ENCODE data around the gene UPK1B.
"Not testable (repeated sequence)": the region's sequence is repeated elsewhere in the genome, so short reads cannot be mapped to it uniquely, and the experiment has no call there.

Gene UPK1B

DNA sequence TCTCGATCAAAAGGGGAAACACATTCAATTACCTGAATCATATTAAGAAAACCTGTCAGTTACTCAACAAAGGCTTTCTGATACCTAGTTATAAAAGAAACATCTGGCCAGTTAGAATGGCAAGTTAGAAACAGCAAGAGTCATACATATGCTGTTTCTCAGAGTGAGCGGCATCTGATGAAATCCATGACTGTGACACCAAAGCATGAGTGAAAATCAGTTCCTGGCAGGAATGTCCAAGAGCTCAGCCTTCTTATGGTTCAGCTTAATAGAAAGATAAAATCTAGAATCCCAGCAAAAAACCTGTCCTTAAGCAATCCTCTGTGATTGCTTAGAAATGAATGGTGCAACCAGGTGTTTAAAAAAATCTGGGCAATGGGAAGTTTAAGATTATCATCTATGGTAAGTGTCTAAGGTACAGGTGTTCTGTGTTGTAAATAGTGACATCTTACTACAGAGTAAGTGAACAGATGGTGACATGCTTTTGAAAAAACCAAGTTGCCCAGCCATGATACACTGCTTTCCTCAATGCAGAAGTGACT lies 48.5 kb downstream of the UPK1B start:
- H3K4me3 ChIP-seq (ENCODE audit: low read depth, low read length) = no peak overlapping the region

DNA sequence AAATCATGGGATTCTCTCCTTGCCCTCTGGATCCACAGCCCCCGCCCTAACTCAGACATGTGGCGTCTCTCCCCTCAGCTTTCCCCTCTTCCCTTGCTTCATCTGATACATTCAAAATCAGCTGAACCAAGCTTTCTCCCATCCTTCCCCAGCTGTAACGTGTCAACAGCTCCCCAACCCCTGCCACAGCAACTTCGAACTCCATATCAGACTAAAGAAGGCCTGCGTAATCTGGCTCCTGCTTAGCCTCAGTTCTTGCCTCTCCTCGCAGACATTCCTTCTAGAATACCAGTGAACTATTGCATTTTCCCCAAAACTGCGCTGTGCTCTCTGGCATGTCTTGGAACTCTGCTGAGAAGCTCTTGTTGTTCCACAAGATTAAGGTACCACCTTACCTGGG lies 49.0 kb downstream of the UPK1B start:
- no peak overlapping the region for H3K4me3 ChIP-seq (ENCODE audit: low read depth, low read length)

DNA sequence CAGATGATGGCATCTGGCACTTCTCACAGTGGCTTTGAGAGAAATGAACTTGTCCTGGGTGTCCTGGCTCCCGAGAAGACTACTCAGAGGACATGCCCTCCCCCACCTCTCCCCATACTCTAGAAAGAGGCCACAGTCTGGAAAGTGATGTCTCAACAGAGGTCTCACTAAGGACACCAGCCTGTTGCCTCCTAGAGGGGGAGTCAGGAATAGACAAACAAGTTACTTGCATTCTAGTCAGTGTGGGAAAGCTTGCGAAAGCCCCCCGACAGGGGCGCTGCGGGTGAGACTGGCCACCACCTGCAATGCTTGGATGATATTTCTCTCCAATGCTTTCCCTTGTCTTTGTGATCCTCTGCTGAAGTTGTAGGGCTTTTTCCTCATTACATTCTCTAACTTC lies 50.1 kb downstream of the UPK1B start:
- H3K4me3 ChIP-seq (ENCODE audit: low read depth, low read length) = no peak overlapping the region

DNA sequence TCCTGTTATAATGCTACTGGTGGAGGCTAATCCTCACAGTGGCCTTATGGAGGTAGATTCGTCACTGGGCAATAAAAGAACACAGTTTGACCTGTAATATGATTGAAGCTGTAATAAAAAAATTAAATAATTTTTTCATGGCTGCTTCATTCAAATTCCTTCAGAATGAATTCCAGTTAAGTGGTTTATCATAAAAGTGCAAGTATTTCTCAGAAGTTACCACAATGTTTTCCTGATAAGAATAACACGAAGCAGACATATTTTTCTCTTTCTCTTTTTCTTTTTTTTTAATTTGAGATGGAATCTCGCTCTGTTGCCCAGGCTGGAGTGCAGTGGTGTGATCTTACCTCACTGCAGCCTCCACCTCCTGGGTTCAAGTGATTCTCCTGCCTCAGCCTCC lies 51.7 kb downstream of the UPK1B start:
- no peak overlapping the region for H3K4me3 ChIP-seq (ENCODE audit: low read depth, low read length)

DNA sequence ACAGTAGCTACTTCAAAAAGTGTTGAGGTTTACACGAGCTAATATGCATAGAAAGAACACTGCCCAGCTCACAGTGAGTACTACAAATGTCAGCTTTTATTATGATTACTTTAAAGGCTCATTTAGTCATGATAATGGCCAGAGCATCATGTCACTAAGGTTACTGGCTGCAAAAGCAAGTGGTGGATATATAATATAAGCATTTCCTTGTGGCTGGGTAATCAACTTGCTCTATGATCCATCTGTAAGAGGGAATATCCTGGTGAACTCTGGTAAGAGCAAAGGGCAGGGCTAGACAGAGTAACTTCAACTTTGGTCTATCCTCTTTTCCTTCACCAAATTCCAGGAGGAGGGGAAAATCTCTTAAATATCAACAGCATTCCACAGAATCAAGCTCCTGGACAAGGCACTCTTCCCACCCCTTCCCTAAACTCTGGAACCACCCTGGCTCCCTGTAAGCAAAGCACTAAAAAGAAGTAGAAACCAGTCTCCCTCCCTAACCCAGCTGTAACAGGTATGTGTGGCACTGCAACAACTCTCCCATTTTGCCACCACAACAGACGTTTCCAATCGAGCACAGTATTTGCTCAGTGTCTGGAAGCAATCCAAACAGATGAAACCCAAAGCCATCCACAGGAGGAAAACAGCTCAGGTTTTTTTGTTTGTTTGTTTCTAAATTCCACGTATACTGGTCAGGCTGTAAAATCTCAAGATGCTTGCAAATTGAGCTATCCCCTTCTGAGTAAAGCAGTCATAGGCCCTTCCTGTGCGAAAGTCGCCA lies 53.9 kb downstream of the UPK1B start:
- no peak overlapping the region for H3K4me3 ChIP-seq (ENCODE audit: low read depth, low read length)

DNA sequence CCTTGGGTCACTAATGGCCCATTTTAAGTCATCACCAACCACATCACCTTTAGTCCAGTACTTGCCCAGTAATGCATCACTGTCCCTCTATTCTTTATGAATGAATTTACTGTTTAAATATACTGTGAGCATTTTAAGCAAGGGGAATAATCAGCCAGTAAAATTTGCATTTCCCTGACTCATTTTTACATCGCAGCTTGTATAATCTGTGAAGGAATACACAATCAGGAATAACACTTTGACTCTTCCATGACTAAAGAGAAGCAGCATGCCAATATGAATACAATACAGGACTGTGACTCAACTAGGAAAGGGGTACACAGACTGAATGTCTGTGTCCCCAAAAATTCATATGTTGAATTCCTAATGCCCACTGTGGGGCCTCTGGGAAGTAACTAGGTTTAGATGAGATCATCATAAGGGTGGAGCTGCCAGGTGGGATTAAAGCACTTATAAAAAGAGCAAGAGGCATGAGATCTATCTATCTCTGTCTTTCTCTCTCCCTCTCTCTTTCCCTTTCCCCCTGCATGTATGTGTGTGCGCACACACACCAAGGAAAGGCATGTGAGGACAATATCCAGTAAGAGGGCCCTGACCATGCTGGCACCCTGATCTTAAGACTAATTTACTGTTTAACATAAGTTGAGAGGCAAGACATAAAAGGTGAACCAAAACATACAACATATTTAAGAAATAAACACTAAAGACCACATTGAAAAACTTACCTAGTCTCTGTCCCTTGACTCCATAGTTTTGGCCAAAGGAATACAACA lies 55.2 kb downstream of the UPK1B start:
- H3K4me3 ChIP-seq (ENCODE audit: low read depth, low read length) = no peak overlapping the region

DNA sequence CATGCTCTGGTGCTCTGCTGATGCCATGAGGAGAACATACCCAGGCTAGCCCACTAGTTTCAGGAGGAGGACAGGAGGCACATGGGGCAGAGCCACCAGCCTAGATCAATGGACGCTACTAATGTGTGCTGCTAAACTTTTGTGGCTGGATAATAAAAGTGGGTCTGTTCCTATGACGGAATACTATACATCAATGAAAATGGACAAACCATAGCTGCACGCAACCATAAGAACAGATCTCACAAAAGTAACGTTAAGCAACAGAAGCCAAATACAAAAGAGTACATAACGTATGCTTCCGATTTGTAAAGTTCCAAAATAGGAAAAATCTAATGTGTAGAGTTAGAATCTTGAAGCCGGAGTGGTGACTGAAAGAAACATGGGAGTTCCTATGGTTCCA lies 55.8 kb downstream of the UPK1B start:
- H3K4me3 ChIP-seq (ENCODE audit: low read depth, low read length) = no peak overlapping the region

DNA sequence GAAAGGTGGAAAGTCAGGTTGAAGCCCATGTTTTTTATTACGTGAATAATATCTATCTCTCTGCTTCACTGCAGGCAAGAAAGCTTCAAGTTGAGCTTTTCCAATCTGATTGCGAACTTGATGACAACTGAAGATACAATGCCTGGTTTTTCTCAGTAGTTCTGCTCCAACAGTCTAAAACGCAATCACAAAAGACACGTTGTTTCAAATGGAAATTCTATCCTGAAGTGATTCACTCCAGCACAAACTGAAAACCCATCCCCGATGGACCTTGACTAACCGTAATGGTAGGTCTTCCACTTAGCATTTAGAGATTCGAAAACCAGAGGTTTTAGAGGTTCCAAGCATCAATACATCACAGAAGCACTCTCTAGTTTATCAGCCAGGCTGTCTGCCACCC lies 56.7 kb downstream of the UPK1B start:
- no peak overlapping the region for H3K4me3 ChIP-seq (ENCODE audit: low read depth, low read length)

DNA sequence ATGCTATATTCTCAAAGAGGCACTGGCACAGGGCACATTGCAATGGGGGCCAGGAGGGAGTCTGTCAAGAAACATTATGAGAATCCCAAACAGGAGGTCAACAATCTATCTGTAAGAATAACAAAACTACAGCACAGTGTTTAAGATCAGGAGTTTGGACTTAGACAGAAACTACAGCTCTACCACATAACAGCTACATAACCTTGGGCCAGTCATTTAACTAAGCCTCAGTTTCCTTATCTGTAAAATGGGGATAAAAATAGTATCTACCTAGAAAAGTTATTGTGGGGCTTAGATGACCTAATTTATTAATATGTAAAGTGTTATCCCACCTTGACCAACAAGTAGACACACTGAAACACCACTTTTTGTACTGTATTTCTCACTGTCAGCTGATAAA lies 57.3 kb downstream of the UPK1B start:
- H3K4me3 ChIP-seq (ENCODE audit: low read depth, low read length) = no peak overlapping the region

DNA sequence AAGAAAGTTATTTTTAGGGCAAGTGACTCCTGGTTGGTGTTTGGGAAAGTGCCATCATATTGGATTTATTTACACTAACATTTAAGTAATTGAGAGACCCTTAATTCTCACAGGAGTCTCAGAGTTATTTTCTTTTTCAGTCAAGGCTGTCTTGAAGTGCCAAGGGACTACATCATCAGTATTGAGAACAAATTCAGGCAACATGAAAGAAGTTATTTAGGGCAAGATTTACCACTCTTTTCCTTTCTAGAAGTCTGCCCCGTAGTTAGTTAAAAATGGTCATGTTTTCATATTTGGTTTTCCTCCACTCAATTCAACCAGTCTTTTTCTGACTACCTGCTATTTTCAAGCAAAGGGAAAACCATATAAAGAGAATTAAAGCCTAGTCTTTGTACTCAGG lies 61.2 kb downstream of the UPK1B start:
- H3K4me3 ChIP-seq (ENCODE audit: low read depth, low read length) = no peak overlapping the region

DNA sequence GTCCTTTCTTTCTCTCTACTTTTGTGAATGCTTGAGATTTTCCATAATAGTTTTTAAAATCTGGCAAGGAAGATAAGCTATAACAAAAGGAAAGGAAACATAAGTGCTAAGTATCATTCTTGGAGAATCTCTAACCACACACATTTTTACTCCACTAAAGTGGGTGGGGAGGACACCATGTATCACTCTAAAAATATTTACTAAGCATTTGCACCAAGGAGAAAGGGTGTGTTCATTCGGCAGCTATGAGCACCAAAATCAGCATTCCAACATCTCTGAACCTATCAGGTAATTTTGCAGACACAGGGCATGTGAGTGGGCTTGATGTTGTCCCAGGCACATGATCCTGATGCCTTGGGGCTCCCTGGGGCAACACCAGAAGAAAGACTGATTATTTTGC lies 61.8 kb downstream of the UPK1B start:
- no peak overlapping the region for H3K4me3 ChIP-seq (ENCODE audit: low read depth, low read length)

DNA sequence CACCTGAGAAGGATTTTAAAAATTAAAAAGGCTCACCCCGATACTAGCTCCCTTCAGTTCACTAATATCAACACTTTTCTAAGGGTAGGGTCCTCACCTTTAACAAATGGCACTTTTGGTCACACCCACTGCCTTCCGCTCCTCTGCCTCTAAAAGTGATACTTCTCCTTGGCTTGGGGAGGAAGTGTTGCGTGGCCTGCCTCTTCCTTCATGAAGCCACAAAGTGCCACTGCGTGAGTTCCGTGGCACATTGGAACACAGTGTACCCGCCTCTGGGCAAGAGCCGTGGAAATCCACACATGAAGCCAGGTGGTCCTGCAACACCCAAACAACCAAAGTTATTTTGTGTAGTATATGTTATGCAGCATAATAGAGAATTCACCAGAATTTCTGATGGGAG lies 63.4 kb downstream of the UPK1B start:
- no peak overlapping the region for H3K4me3 ChIP-seq (ENCODE audit: low read depth, low read length)

DNA sequence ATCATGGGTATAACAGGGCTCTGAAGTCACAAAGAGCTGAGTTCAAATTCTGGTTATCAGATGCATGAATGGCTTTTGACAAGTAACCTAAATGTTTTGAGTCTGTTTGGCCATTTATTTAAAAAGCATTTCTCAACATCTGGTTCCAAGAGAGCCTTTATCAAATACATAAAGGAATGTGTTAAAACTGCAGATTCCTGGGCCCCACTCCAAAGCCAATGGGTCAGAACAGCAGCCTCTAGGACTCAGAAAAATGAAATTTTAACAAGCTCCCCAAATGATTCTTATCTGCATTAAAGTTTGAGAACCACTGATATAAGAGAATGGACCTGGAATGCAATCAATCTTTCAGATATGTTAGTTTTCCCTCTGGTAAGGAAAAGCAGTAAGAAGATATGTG lies 63.9 kb downstream of the UPK1B start:
- H3K4me3 ChIP-seq (ENCODE audit: low read depth, low read length) = no peak overlapping the region

DNA sequence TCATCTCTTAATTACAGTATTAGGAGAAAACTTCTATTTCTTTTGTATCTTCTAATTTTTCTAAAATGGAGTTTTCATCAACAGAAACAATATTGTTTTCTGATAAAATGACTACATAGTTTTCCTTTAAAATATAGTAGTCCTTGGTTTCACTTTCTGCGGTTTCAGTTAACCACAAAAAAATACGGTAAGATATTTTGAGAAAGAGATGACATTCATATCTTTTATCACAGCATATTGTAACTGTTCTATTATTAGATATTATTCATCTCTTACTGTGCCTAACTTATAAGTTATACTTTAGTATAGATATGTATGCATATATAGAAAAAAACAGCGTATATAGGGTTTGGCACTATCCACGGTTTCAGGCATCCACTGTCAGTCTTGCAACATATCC lies 65.0 kb downstream of the UPK1B start:
- H3K4me3 ChIP-seq (ENCODE audit: low read depth, low read length) = no peak overlapping the region

DNA sequence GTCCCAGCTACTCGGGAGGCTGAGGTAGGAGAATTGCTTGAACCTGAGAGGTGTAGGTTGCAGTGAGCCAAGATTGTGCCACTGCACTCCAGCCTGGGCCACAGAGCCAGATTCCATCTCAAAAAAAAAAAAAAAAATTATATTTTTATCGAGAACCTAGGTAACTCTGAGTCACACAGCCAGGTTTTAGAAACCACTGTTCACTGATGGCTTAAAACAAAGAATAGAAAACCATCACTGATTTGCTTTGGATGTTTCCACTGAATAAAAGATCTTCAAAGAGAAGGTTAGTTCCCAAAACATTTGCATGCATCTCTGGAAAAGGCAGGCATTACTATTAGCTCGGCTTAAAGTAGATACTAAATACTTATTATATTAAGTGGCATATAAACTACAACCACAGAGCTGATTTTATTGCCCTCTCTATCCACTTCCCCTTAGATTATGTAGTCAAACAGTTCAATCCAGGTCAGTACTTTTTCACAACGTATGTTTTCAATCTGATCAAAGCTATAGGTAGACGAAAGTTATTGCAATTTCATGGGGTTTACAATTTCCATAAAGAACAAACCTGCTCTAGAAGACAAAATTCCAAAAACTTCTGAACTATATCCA lies 65.9 kb downstream of the UPK1B start:
- peak overlapping the region; percentile 70 for H3K4me3 ChIP-seq (ENCODE audit: low read depth, low read length)

DNA sequence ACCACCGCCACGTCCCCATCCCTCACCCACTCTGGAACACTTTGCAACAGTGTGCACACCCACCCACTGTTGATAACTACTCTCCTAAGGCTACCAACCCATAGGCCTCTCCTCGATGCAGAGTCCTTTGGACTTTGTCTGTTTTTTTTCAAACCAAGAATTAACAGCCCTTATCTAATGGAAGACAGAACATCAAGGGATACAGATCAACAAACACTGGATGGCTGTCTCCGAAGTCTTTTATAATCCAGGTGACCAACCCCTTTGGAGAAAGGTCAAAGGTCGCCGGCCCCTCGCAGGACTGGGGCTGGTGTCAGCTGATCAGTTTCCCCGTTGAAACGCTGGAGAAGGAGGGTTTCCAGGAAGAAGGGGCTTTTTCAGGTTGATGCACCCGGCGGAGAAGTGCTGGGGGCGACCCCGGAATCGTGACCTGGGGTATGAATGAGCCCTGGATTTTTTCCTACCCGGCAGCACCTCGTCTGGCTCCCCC lies 66.7 kb downstream of the UPK1B start:
- peak overlapping the region; percentile 70 for H3K4me3 ChIP-seq (ENCODE audit: low read depth, low read length)

DNA sequence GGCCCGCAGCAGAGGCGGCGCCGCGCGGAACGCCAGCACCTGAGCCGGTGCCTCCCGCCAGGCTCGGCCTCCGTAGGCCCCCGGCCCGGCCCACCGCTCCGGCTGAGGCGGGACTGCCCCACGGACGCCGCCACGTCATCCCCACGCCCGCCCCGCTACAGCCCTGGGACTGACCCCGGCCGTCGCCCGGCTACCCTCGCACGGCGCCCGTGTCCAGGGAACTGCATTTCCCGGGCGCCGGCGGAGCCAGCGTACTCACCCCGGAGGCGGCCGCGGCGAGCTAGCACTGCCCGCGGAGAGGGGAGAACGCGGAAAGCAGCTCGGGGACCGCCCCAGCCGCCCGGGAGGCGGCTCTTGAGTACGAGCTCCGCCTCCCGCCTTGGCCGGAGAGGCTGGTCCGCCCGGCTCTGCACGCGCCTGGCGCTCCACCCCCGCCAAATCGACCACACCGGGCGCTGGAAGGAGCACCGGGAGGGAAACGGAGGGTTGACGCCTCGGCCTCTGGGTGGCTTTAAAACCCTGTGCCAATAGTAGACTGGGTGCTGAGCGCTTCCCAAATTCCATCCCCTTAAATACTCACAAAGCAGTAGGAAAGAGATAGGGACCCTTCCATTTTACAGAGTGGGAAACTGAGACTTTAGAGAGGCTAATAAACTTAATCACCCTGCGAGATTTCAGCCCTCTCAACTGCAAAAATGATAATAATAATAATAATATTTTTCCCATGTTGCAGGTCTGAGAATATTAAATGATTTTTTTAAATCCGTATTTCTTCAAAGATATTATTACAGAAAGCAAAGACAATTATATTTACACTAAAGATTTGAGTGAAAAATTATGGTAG lies 67.4 kb downstream of the UPK1B start, which contains the start of gene B4GALT4:
TSS of gene B4GALT4 (minus strand) at position 288 of the 844 bp plus-strand sequence. CDS start 10,779 bp downstream, outside the sequence.
- H3K4me3 ChIP-seq (ENCODE audit: low read depth, low read length) = peak within 1 kb of the TSS; percentile 70

DNA sequence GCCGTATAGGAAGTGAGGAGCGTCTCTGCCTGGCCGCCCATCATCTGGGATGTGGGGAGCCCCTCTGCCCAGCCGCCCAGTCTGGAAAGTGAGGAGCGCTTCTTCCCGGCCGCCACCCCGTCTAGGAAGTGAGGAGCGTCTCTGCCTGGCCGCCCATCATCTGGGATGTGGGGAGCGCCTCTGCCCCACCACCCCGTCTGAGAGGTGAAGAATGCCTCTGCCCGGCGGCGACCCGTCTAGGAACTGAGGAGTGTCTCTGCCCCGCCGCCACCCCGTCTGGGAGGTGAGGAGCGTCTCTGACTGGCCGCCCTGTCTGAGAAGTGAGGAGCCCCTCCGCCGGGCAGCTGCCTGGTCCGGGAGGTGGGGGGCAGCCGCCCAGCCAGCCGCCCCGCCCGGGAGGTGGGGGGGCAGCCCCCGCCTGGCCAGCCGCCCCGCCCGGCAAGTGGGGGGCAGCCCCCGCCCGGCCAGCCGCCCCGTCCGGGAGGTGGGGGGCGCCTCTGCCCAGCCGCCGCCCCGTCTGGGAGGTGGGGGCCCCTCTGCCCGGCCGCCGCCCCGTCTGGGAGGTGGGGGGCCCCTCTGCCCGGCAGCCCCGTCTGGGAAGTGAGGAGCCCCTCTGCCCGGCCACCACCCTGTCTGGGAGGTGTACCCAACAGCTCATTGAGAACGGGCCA lies 69.1 kb downstream of the UPK1B start:
- H3K4me3 ChIP-seq (ENCODE audit: low read depth, low read length) = not testable (repeated sequence)

DNA sequence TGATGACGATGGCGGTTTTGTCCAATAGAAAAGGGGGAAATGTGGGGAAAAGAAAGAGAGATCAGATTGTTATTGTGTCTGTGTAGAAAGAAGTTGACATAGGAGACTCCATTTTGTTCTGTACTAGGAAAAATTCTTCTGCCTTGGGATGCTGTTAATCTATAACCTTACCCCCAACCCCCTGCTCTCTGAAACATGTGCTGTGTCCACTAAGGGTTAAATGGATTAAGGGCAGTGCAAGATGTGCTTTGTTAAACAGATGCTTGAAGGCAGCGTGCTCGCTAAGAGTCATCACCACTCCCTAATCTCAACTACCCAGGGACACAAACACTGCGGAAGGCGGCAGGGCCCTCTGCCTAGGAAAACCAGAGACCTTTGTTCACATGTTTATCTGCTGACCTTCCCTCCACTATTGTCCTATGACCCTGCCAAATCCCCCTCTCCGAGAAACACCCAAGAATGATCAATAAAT lies 69.7 kb downstream of the UPK1B start:
- H3K4me3 ChIP-seq (ENCODE audit: low read depth, low read length) = not testable (repeated sequence)

DNA sequence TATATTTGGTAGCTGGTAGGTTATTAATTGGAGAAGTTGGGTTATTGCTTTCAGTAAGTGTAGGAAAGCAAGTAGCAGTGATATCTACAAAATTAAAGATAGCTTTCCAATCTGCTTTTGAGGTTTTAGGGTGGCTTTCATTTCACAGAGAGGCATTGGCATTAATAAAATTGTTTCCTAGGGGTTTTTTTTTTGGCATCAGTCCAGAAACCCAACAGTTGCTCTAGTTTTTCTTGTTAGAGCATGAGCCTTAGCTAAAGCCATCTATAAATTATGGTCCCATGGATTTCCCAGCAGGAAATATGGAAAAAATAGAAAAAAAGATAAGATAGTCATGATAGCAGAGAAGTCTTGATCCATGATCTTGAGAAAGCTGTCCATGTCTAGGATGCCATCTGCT lies 70.3 kb downstream of the UPK1B start:
- H3K4me3 ChIP-seq (ENCODE audit: low read depth, low read length) = no peak overlapping the region

Measured in iPS-11a (cell line).